Right ventricle myocardium superior (tissue), 1 donor: ENCODE data around the gene DNMT1. TPM values are rescaled to one million over a fixed set of nuclear protein-coding genes. Genes with fewer than 3 reads are reported as not detected.
"Not testable (repeated sequence)": the region's sequence is repeated elsewhere in the genome, so short reads cannot be mapped to it uniquely, and the experiment has no call there.

ENCODE experiments used
- ATAC-seq: fragments of 200-7000 bp; cut with Tn5 transposase; one replicate; pipeline ENCODE4 v1.9.1; 2020; ENCODE audit warnings: mild to moderate bottlenecking; ENCODE audit not compliant: poor library complexity
- DNase-seq: peaks from one replicate; pipeline ENCODE4 v3.0.0-alpha.2; 2020
- intact Hi-C: fragments of 100-400 bp; cut with DNase I; formaldehyde crosslinking; loops from one replicate; pipeline ENCODE4 v1.11.2; 2022
- long read RNA-seq: library from polyadenylated mRNA; unstranded; transcript quantifications from one replicate; pipeline ENCODE4 v2.0.0, GENCODE V29; 2021
- total RNA-seq: library from RNA; stranded (reverse); fragmentation: NEBNext Ultra II Directional; extraction: Animal tissue kit (Norgen Biotek cat#: 25700); gene quantifications from one replicate; pipeline ENCODE4 v1.2.1, GENCODE V29; 2021
- donor health status: DM: no; HTN: yes; CAD: no; lungs with severe emphysema.

DNMT1 gene
- 22.7 TPM for total RNA-seq
- long read RNA-seq, full-length matches to known transcripts: 3 of 25 reads
- long read RNA-seq, partial matches to known transcripts: 15 of 25 reads
- long read RNA-seq, other reads (novel, unspliced or antisense): 7 of 25 reads

GRCh38 chr19:10194500-10195198 is at the start of gene DNMT1:
Gene DNMT1 (minus strand): TSS chr19:10194953. CDS start chr19:10194899, 54 bp downstream.
- intact Hi-C loops: no loop called here
- peak; percentile 97 for ATAC-seq
- DNase-seq: peak; percentile 96

- intact Hi-C loops: no loop called here
- DNase-seq (no peak), ATAC-seq (no peak)
Observed at GRCh38 chr19:10243606-10244005, 48.9 kb upstream of the DNMT1 start.

GRCh38 chr19:10241826-10242449 is 47.2 kb upstream of the DNMT1 start:
- DNase-seq, intact Hi-C loops, ATAC-seq: not testable (repeated sequence)

- peak; percentile 86 for DNase-seq
- ATAC-seq: peak; percentile 79
- intact Hi-C loops: no loop called here
Observed at GRCh38 chr19:10238172-10238783, 43.5 kb upstream of the DNMT1 start.

GRCh38 chr19:10237702-10238101 is 42.9 kb upstream of the DNMT1 start:
- intact Hi-C loops: no loop called here
- ATAC-seq (no peak), DNase-seq (no peak)

GRCh38 chr19:10235409-10235808 is 40.7 kb upstream of the DNMT1 start:
- DNase-seq, ATAC-seq, intact Hi-C loops: not testable (repeated sequence)

- intact Hi-C loops: no loop called here
- ATAC-seq: no peak
- DNase-seq: no peak
Observed at GRCh38 chr19:10235003-10235402, 40.2 kb upstream of the DNMT1 start.

GRCh38 chr19:10233946-10234345 is 39.2 kb upstream of the DNMT1 start:
- no peak for DNase-seq
- intact Hi-C loops: no loop called here
- ATAC-seq: no peak

GRCh38 chr19:10231612-10232228 is 37.0 kb upstream of the DNMT1 start:
- DNase-seq: no peak
- intact Hi-C loops: no loop called here
- no peak for ATAC-seq

- intact Hi-C loops: no loop called here
- ATAC-seq (peak; percentile 74), DNase-seq (peak; percentile 89)
Observed at GRCh38 chr19:10230861-10231611, 36.3 kb upstream of the DNMT1 start, which contains the start of gene S1PR2. Gene S1PR2 (minus strand): TSS chr19:10231331. CDS start chr19:10224905, 6,426 bp downstream.

GRCh38 chr19:10230173-10230860 is 35.6 kb upstream of the DNMT1 start:
- DNase-seq (peak; percentile 76), ATAC-seq (no peak)
- intact Hi-C loops: no loop called here

- DNase-seq (no peak), ATAC-seq (no peak)
- intact Hi-C loops: no loop called here
Observed at GRCh38 chr19:10228920-10229319, 34.2 kb upstream of the DNMT1 start.

- intact Hi-C loops: no loop called here
- DNase-seq: no peak
- no peak for ATAC-seq
Observed at GRCh38 chr19:10228393-10228792, 33.6 kb upstream of the DNMT1 start.

GRCh38 chr19:10227026-10227971 is 32.5 kb upstream of the DNMT1 start:
- DNase-seq (peak; percentile 68), ATAC-seq (peak; percentile 28)
- intact Hi-C loops: no loop called here

GRCh38 chr19:10226376-10227025 is 31.7 kb upstream of the DNMT1 start:
- intact Hi-C loops: no loop called here
- DNase-seq: peak; percentile 88

GRCh38 chr19:10226021-10226375 is 31.2 kb upstream of the DNMT1 start:
- DNase-seq (peak; percentile 58), ATAC-seq (peak; percentile 5)
- intact Hi-C loops: no loop called here

More at GRCh38 chr19:10226376-10227025, 31.7 kb upstream of the DNMT1 start:
- peak; percentile 67 for ATAC-seq
